COLO668 (cell line): Measurements from ENCODE around the gene MEIS1.
A peak's percentile ranks its signal among the peaks of the same experiment; 100 is the strongest.

Source experiments
- DNase-seq: peaks from one replicate; lab custom pipeline; 2025; ENCODE audit not compliant: unreplicated experiment; lab: John Stamatoyannopoulos, UW

The MEIS1 gene

DNA sequence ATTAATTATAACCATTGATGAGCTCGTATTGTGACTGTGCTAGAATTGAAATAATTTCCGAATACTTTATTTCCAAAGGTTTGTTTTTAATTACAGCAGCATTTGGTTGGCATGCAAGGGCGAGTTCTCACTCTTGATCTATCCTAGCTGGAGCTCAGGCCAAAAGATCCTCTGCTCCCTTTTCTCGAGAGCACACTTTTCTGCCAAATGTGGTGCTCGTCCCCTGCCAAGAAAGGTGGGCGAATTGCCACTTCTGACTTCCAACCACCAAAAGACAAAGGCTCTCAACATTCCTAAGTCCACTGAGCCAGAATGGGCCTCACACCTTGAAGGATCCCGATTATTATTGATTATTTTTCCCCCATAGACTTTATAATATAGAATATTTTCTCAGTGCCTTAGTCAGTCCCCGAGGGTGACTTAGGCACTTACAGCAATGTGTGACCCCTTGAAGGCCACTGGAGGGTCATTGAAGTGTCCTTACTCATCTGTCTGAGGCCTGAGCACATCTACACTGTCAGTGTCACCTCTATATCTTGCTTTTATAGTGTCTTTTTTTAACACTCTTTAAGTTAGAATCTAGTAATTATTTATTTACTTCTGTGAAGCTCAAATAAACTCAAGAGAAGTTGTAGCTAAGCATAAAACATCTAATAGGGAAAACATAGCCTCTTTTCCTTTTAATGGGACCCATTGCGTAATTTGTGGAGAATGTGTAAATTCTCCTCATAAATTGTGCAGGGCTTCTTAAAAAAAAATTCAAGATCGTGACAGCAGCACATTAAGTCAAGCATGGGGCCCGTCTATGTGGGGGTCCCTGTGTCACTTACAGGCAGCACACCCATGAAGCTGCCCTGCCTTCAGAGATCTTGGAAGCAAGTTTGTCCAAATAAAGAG is 98.3 kb downstream of the MEIS1 start:
- no peak for DNase-seq

DNA sequence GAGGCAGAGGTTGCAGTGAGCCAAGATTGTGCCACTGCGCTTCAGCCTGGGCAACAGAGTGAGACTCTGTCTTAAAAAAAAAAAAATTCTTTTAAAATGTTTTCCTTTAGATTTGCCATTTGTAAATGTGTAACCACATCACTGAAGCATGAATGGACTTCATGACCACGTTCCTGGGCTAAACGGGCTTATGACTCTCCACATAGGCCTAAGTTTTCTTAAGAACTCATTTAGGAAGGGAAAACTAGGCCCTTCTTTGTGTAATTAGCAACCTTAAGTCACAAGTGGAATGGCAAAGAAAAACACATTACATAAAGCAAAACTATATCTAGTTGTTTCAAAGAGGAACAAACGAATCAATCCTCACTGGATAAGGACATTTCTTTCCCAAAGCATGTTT is 99.5 kb downstream of the MEIS1 start:
- no peak for DNase-seq

DNA sequence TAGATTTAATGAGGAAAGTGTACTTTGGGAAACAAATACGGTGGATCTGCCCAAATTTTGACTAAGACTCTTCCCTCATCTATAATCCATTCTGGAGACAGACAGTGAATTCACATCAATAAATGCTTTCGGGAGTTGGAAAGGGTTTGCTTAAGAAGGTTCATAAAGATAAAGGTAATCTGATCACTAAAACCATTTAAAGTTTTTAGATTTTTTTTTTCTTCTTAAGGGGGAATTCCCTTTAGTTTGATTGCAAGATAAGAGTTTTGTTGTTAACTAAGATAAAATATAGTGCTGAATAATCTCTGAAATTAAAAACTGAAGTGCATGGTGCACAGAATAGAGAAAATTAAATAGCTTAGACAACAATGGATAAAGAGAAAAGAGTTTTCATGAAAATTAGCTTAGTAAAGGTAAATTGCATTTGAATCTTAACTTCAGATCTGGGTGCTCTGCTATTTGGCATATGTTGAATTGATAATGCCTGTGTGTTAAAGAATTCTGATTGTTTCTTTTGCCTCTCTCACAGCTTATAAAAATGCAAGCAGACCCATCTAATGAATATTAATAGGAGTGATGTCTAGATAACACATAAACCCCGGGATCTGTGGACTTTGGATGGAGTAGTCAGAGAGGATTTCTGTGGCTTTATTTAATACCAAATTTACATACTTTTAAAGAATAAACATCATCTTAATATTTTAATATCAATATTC is 100.8 kb downstream of the MEIS1 start:
- no peak for DNase-seq

DNA sequence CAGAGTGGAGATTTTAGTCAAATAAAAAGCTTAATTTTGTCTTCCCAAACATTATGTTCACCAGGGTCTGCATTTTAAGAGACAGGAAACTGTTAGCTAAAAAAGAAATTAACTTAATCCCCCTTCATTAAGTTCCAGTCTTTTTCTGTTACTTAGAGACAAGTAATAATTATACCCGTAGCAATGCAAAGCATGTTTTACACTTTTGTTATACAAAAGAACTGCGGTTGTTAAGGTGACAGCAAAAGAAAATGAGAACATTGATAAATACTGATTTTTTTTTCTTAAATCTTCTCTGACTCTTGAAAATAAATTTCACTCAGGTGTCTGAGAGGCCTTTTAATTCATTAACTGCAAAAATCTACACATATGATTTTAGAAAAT is 101.4 kb downstream of the MEIS1 start:
- DNase-seq = no peak

DNA sequence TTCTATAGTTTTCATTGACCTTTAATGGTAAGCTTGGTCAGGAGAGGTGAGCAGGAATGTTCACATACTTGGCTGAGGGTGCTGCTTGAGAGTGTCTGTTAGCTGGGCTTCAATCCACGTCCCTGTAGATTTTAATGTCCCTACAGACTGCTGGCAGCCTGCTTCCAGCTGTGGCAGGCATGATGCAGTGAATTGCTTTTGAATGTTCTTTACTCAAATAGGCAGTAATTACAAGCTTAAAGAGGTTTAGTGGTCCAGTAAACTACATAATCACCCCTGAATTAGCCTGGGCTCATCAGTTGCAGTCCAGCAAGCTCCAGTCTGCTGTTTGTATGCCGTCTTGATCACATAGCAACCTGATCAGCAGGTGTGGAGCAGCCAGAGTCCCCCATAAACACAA is 102.1 kb downstream of the MEIS1 start:
- DNase-seq = peak; percentile 54

DNA sequence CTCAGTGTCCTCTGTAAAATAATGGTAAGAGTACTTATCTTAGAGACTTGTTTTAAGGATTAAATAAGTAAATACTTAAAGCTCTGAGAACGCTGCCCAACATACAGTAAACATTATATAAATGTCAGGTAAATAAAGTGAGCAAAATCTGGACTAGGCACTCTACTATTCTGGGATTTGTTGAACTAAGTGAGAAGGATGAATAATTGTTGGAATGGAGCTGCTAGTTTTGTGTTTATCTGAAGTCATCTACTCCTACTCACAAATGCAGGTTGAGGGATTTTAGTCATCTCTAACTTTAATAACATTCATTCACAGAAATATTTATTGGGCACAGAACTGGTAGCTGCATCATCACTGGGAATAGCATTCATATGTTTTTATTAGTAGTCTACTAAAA is 103.4 kb downstream of the MEIS1 start:
- DNase-seq = no peak

DNA sequence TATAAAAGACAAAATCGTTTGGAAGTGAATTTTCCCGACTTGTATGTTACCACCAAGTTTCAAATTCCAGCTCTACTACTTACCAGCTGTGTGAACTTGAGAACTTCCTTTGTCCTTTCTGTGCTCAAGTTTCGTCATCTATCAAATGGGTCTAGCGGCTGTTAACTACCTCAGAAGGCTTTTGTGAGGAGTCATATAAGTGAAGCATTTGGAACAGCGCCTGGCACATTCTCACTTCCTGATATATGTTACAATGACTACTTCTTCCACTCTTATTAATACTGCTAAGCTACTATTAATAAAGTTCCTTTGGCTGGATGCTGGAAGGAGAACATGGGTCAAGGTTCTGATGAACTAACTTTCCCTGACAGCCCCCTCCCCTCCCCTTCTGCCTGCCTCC is 104.5 kb downstream of the MEIS1 start:
- no peak for DNase-seq

DNA sequence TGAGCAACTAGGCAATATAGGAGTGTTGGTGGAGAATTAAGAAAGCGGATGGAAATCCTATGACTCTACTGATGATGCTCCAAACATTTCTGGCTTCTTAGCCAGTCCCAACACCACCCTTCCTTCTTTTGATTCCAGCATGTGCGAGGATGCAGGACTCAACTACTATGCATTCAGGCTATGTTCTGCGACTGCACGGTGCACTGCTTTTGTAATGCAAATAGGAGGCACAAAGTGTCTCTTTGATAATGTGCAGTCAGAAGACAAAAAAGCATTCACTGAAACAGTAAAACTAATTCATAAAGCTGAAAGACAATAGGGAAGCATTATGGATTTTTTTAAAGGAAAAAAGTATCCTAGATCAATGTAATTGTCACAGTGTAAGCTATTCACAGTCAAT is 106.7 kb downstream of the MEIS1 start:
- no peak for DNase-seq

DNA sequence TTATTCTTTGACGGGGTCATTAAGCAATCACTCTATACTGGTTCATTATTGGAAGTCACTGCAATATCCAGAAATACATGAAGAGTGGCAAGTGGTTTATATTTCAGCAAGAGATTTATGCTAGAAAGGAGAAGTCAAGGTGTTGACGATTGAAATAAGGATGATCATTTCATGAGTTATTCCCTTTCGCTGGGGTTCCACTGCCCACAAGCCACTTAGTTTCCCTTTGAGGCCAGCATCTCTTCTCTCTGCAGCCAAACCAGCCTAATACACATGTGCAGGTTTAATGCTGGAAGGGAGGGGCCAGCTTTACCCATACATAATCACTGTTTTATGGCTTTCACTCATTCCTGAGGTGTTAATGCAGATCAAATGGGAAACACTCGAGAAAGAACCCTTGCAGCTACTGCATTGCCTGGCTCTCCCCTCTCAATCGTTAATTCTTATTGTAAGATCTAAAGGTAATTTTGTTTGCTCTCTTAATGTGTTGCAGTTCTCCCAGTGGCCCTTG is 108.4 kb downstream of the MEIS1 start:
- DNase-seq = no peak

DNA sequence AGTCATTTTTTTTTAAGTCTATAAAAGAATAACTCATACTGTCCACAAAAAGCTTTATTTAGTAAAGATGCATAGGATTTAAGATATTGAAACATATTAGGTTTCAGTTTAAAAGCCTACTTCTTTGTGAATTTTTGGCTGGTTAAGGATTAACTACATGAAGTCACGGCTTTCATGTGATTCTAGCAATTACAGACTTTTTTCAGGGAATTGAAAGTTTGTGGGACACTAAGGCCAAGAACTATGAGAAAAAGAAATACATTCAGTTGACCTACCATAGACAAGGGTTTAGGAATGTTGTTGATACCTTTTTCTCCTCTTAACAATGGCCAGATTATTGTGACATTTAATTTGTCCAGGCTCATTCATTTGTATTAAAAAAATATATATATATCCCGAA is 109.3 kb downstream of the MEIS1 start:
- no peak for DNase-seq

DNA sequence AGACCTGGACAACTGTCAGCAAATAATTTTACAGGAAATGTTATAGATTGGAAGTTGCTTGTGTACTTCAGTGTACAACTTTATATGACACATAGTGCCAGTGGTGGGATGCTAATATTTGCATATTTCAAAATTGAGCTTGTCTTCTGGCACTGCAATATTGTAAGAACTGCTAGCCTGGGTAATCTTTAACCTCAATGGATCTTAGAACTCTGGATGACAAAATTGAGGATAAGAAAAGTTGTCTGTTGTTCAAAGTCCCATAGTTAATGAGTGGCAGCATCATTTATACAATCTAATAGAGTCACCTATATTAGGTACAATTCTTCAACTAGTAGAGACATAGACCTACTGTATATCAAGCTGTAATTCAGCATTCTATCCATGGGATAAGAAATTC is 110.3 kb downstream of the MEIS1 start:
- no peak for DNase-seq

DNA sequence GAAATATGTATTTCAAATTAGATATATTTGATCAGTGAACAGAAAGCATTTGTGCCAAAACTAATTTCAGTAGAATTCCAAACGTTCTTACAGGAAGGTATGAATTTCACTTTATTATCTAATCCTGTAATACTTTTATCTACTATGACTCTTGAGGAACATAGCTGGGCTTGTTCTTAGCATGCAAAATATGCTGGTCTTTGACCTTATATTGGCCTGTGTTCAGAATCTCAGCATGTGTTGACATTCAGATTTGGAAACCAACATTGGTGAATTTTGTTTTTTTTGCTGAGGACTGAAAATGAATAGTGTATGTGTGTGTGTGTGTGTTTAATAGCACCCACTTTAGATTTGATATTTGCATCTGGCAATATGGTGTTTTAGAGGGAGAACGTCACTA is 112.2 kb downstream of the MEIS1 start:
- DNase-seq = no peak

DNA sequence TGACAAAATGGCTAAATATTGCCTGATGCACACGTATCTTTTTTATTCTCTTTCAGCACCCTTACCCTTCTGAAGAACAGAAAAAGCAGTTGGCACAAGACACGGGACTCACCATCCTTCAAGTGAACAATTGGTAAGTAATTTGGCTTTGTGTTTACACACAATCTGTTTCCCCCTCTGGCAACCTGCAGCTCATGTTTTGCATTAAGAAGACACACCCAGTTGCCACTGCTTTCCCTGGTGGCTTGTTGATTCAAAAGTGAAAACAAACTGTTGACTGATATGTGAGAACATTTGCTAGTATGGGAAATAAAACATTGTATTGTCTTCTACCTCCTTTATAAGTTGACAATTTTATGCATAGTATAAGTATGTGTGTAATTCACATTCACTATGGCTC is 113.0 kb downstream of the MEIS1 start:
- peak; percentile 17 for DNase-seq

DNA sequence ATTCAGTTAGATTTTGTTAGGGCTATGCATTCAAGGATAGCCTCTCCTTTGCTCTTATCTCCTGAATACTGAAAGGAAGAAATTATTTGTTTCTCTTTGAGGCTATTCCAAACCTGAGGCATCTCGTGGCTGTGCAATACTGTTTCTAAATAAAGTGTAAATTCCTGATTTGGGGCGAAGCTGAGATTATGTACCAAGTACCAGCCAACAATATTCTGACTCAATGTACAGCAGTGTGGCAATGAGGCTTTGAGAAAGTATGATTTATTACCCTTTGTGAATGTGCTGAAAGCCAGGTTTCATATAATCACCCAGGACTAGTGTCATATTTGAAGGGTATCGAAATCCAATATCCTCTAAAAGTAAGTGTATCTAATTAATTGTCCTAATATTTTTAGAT is 113.5 kb downstream of the MEIS1 start:
- DNase-seq = no peak

DNA sequence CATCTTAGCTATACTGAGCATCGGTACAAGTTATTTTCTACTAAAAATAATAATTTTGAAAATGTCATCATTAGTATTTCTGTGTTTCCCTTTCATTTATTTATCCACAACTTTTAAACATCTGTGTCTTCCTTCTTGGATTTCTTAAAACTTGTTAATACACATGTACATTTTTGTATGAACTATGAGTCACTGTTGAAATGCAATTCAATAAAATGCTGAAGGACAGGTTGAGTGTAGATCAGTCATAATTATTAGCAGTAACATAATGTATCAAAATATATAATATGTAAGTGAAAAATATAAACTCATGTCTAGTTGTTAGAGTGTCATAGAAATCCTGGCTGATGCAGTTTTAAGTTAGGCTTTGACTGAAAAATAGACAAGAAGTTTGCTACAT is 115.9 kb downstream of the MEIS1 start:
- DNase-seq = no peak

DNA sequence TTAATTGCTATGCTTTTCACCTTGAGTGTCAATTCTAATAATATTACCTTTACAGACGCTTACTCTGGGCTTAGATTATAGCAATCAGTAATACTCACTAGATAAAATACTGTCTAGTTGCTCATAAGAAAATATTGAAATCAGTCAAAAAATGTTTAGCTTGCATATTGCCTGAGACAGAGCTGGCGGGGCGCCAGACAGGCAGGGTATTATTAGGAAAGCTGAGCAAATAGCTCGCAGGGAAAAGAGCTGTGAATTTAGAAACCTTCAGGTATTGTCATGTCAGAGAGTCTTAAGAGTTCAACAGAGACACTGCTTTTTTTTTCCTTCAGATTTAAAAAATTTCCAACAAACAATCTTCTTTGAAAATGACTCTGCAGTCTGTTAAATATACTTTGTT is 118.4 kb downstream of the MEIS1 start:
- DNase-seq = peak; percentile 81

DNA sequence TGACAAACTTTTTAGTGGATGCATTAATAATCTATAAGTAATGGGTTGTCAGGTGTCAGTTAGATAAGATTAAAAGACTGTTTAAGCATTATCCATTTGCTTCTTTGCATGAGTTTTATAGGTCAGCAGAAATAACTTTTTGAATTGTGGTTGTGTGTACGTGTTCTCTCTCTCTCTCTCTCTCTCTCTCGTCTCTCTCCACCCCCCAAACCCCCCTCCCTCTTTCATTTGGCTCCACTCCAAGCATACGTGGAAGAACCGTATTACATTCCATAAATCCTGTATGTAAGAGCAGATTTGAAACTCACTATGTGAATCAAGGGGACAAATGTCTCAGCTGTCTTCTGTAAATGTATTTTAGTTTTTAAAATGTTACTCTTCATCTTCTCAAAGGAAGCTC is 120.2 kb downstream of the MEIS1 start:
- peak; percentile 29 for DNase-seq

DNA sequence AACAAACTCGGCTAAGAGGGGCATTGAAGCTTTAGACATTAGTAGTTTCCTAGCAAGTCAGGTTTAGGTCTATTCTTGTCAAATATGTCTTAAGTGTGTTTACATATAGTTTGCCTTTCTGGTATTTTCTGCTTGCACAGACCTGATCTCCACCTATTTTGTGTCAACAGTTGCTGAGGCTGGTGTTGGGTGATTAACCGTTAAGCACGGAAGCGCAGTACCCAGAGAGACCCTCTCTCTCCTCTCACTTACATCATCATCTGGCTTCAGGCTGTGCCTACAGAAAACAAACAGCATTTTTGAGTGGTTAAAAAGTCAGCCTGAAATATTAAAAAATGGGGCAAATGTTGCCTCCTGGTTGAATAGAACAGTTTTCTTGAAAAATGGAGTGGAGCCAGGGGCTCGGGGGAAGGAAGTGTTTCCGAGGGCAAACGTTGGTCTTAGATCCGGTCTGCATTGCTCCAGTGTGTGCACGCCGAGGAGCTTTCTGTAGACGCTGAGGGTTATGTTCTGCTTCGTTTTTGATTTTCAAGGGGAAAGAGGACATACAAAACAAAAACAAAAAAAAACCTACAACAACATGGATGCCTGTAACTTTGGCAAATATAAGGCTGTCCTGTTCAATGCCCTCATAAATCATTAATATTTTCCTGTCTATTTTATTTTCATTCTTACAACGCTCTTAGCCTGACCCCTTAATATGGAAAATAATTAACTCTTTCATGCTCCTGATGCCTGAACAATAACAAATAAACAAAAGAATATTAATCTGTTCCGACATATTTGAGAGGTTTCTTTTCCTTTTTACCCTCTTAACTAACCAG is 120.8 kb downstream of the MEIS1 start:
- DNase-seq = peak; percentile 26

DNA sequence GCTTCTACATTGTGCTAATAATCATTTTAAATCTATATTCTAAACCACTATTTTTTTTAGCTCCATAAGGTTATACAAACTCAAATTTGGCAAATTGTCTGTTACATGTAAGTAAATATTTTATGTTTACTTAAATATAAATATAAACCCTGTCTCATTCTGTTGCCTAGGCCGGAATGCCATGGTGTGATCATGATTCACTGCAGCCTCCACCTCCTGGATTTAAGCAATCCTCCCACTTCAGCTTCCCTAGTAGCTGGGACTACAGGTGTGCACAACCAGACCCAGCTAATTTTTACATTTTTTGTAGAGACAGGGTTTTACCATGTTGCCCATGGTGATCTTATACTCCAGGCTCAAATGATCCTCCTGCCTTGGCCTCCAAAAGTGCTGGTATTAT is 124.7 kb downstream of the MEIS1 start:
- no peak for DNase-seq

DNA sequence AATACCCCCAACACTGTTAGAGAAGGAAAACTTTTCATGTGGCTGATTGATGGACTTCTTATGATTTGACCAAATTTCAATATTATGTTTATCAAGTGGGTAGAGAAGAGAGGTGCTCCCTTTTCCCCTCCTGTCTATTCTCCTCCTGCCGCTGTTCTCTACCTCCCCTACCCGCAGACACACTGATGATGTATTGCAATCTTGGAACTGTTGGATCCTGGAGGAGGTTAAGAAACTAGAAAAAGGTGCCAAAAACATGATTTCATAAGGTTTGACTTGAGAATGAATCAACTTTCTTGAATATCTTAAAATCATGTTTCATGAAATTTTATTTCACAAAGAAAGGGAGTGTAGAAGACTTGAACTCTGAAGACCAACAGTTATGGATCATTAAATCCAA is 125.8 kb downstream of the MEIS1 start:
- DNase-seq = no peak

DNA sequence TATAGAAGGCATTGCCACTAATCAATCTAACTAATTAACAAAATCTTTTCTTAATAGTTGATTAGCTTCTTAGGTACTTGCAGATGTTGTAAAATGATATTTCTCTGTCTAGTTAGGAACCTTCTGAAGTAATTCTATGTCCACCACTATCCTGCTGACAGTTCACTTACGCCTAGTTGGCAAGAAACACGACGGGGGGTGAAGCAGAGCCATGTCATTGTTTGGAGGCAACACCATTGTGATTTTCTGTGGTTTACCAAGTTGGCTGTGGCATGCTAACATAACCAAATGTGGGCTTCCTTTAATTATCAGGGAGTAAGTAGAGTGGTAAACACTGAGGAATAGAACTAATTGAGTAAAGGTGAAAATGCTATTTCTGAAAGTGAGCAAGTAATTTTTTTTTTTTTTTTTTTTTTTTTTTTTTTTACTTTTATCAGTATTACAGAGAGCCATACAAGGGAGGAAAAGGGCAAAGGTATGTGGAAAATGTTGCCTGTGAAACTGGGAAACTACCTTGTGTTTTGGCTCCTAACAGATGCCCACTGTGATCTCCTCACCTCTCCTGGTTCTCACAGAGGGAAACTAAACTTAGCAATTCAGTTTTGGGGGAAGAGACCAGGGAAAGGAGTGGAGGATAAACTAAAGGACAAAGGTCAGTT is 126.8 kb downstream of the MEIS1 start:
- DNase-seq = no peak
